ENCODE measurements around the gene NAPA. TPM values are rescaled to one million over a fixed set of nuclear protein-coding genes. Genes with fewer than 3 reads are reported as not detected.

The NAPA gene
- total and polyA plus RNA-seq, 8 donors = 46.1 to 170 (median 106) TPM

- 93 to 97% (median 94%) methylated on average over 5 of the region's 5 CpGs for WGBS, 5 donors
- intact Hi-C loops (cut with DNase I; ENCODE audit: low total_unique reads) = no loop called here
- no peak for TF ChIP-seq POLR2A (IDR thresholded peaks at IDR 0.05)
- TF ChIP-seq, protein P1, sequence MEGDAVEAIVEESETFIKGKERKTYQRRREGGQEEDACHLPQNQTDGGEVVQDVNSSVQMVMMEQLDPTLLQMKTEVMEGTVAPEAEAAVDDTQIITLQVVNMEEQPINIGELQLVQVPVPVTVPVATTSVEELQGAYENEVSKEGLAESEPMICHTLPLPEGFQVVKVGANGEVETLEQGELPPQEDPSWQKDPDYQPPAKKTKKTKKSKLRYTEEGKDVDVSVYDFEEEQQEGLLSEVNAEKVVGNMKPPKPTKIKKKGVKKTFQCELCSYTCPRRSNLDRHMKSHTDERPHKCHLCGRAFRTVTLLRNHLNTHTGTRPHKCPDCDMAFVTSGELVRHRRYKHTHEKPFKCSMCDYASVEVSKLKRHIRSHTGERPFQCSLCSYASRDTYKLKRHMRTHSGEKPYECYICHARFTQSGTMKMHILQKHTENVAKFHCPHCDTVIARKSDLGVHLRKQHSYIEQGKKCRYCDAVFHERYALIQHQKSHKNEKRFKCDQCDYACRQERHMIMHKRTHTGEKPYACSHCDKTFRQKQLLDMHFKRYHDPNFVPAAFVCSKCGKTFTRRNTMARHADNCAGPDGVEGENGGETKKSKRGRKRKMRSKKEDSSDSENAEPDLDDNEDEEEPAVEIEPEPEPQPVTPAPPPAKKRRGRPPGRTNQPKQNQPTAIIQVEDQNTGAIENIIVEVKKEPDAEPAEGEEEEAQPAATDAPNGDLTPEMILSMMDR (IDR thresholded peaks at IDR 0.05) = no peak
- no peak for TF ChIP-seq POLR2AphosphoS5 (IDR thresholded peaks at IDR 0.05)
Observed at GRCh38 chr19:47508721-47509120, 6.1 kb downstream of the NAPA start.

GRCh38 chr19:47507924-47508553 is 6.8 kb downstream of the NAPA start:
- Histone ChIP-seq H3K27ac (peak overlapping the region in 3 of 5 donors; percentile 3 to 70 (median 57)), H3K27me3 (no peaks in the 10 kb centered on the region), H3K9me3 (no peaks in the 10 kb centered on the region), H3K4me3 (no peak overlapping the region), H3K36me3 (peaks cover 11 to 38% (median 34%) of the 10 kb centered on the region in 4 donors), H3K4me1 (peaks cover 68 to 77% (median 74%) of the 10 kb centered on the region in 4 donors)
- TF ChIP-seq EP300 (IDR thresholded peaks at IDR 0.05) = no peak
- TF ChIP-seq, protein P1 (IDR thresholded peaks at IDR 0.05) = no peak
- DNase-seq = no peak
- intact Hi-C loops (cut with DNase I; ENCODE audit: low total_unique reads) = no loop called here
- 64 to 75% (median 68%) methylated on average over 10 to 11 of the region's 11 CpGs for WGBS, 5 donors

More at GRCh38 chr19:47508721-47509120, 6.1 kb downstream of the NAPA start:
- H3K9me3 ChIP-seq = no peaks in the 10 kb centered on the region
- H3K4me3 ChIP-seq = no peak overlapping the region
- peaks cover 4 to 31% (median 27%) of the 10 kb centered on the region in 4 donors for H3K36me3 ChIP-seq
- no peaks in the 10 kb centered on the region for H3K27me3 ChIP-seq
- H3K27ac ChIP-seq = peak overlapping the region in 3 of 5 donors; percentile 4 to 70 (median 57)
- no peak for DNase-seq
- peaks cover 74 to 84% (median 81%) of the 10 kb centered on the region in 4 donors for H3K4me1 ChIP-seq

DNA sequence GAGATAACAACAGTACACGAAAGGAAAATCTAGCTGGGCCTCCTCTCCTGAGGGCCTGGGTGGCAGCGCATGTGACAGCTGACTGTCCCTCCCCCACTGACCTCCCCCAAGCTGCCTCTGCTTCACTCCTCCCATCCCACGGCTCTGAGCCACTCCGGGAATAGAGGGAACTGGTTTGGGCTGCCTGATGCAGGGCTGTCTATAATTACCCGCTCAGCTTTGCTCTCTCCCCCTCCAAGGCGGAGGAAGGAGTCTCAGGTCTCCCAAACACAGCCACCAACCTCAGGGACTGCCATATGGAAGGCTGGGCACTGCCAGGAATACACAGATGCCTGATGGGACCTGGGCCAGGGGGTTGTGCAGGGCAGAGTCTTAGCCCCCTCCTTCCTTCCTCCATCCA is 7.9 kb downstream of the NAPA start:
- peaks cover 57 to 67% (median 64%) of the 10 kb centered on the region in 4 donors for H3K4me1 ChIP-seq
- peaks cover 17 to 46% (median 42%) of the 10 kb centered on the region in 4 donors for H3K36me3 ChIP-seq
- H3K9me3 ChIP-seq = no peaks in the 10 kb centered on the region
- no peak for DNase-seq
- intact Hi-C loops (cut with DNase I; ENCODE audit: low total_unique reads) = no loop called here
- H3K4me3 ChIP-seq = no peak overlapping the region
- H3K27ac ChIP-seq = peak overlapping the region in 4 of 5 donors; percentile 2 to 70 (median 52)
- no peaks in the 10 kb centered on the region for H3K27me3 ChIP-seq
- TF ChIP-seq EP300 (IDR thresholded peaks at IDR 0.05) (no peak), POLR2AphosphoS5 (IDR thresholded peaks at IDR 0.05) (no peak), POLR2A (IDR thresholded peaks at IDR 0.05) (no peak)
- TF ChIP-seq, protein P1 (IDR thresholded peaks at IDR 0.05) = no peak
- 39 to 52% (median 49%) methylated on average over 6 of the region's 6 CpGs for WGBS, 5 donors

GRCh38 chr19:47506459-47506858 is 8.4 kb downstream of the NAPA start:
- H3K36me3 ChIP-seq = peaks cover 21 to 52% (median 47%) of the 10 kb centered on the region in 4 donors
- TF ChIP-seq POLR2AphosphoS5 (IDR thresholded peaks at IDR 0.05) (no peak), EP300 (IDR thresholded peaks at IDR 0.05) (no peak), POLR2A (IDR thresholded peaks at IDR 0.05) (no peak)
- TF ChIP-seq, protein P1 (IDR thresholded peaks at IDR 0.05) = no peak
- H3K27me3 ChIP-seq = no peaks in the 10 kb centered on the region
- H3K4me3 ChIP-seq = no peak overlapping the region
- H3K9me3 ChIP-seq = no peaks in the 10 kb centered on the region
- DNase-seq = no peak
- intact Hi-C loops (cut with DNase I; ENCODE audit: low total_unique reads) = no loop called here
- WGBS, 5 donors = 66 to 81% (median 70%) methylated on average over 5 to 8 of the region's 8 CpGs
- H3K4me1 ChIP-seq = peaks cover 56 to 62% (median 60%) of the 10 kb centered on the region in 4 donors
- H3K27ac ChIP-seq = peak overlapping the region in 4 of 5 donors; percentile 2 to 70 (median 52)

All from stomach (tissue), 9 donors.